DMS79 treated with DMSO at 0.1 percent for 48 hours (cell line): ENCODE measurements around the gene GLB1L2.

ENCODE experiments used
- DNase-seq: peaks from one replicate; lab custom pipeline; 2025; lab: John Stamatoyannopoulos, UW

The GLB1L2 gene

DNA sequence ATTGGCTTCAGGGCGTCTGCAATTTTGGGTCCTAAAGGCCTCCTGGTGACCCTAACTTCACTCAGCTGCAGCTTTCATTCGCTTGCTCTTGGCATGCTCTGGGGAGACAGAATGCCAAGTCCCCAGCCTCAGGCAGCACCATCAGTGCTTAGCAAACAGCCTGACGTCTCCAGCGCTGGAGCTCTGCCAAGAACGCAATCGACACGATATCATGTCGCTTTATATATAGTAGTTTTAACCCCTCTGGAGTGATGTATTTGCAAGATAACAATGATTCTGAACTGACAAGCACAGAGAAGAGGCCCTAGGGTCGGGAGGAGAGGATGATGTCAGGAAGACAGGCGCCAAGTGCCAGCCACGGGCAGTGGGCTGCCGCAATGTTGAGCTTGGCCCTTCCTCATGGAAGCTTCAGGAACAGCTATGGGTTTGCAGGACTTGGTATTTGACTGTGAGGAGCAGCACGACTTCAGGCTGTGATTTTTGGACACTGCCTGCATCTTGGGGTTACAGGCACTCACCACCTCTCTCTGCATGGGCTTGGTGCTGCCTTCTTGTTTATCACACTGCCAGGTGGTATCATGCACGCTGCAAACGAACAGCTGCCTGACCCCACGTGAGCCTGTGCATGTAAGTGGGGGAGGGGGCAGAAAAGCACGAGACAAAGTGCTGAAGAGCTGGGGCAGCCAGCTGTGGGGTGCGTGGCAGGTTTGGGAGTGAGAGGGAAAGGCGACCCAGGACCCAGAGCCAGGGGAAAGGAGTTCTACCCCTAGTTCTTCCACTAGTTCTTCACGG is 54.2 kb downstream of the GLB1L2 start:
- peak; percentile 93 for DNase-seq

DNA sequence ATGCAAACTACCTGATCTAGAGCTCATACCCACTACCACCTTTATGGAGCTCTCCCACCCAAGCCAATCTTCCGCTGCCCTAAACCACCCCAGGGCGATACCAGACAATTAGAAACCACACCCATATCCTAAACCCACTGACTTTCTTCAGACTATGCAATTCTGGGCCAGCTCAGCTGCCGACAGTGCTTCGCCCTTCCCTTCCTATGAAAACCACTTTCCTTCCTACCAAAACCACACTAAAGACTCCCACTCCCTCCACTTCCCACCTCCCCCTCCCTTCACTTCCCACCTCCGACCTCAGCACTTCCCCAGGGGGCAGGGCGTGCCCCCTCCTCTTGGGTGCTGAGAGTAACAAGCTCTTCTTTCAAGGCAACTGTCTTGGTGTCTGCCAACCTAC is 55.2 kb downstream of the GLB1L2 start:
- DNase-seq: no peak

DNA sequence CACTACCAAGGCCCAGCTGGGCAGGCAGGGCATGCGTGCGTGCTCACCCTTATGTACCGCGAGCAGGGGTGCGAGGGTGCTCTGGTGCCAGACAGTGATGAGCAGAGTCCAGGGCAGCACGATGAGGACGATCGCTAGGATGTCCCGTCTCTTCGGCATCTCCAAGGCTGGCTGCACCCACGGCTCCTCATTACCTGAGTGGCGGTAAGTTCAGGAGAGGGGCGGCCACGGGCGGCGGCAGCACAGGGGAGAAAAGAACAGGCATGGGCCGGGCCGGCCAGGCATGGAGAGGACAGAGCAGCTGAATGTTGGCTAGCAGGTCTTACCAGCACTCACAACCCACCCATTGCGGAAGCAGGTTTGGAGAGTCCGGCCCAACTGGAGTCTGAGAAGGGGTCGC is 55.7 kb downstream of the GLB1L2 start:
- DNase-seq: no peak

DNA sequence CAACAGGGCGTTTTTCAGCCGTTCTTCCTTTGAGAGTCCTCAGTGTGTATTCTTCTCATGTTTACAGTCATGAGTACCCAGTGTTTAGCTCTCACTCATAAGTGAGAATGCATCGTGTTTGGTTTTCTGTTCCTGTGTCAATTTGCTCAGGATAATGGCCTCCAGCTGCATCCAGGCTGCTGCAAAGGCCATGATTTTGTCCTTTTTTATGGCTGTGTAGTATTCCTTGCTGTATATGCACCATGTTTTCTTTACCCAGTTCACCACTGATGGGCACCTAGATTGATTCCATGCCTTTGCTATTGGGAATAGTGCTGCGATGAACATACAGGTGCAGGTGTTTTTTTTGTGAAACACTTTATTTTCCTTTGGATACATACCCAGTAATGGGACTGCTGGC is 56.8 kb downstream of the GLB1L2 start:
- DNase-seq: no peak

DNA sequence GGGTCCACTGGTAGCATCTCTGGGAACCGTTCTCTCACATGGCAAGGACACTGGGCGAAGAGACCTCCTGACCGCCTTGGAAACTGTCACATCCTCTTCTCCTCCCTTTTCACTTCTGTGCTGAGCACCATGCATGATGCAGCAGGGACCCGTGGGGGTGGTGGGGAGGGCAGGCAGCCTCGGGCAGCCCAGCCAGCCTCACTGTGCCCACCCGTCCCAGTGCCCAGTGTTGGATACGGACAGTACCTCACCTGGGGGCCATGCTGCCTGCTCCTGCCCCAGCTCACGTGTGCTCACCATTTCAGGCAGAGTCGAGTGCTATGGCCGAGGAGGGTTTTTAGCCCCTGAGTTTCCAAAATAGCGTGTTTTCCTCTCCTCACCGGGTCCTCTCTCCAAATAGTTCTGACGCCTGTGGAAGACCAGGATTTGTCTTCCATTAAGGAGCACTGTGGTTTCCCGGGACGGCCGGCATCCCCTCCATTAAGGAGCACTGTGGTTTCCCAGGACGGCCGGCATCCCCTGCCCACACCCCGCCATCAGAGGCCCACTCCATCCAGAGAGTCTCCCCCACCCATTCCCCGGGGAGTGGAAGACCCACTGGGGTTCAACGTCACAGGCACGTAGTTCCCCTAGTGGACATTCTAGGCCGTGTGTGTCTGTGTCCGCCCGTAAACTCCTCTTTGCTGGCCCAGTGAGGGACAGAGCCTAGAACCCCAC is 57.8 kb downstream of the GLB1L2 start:
- DNase-seq: no peak

DNA sequence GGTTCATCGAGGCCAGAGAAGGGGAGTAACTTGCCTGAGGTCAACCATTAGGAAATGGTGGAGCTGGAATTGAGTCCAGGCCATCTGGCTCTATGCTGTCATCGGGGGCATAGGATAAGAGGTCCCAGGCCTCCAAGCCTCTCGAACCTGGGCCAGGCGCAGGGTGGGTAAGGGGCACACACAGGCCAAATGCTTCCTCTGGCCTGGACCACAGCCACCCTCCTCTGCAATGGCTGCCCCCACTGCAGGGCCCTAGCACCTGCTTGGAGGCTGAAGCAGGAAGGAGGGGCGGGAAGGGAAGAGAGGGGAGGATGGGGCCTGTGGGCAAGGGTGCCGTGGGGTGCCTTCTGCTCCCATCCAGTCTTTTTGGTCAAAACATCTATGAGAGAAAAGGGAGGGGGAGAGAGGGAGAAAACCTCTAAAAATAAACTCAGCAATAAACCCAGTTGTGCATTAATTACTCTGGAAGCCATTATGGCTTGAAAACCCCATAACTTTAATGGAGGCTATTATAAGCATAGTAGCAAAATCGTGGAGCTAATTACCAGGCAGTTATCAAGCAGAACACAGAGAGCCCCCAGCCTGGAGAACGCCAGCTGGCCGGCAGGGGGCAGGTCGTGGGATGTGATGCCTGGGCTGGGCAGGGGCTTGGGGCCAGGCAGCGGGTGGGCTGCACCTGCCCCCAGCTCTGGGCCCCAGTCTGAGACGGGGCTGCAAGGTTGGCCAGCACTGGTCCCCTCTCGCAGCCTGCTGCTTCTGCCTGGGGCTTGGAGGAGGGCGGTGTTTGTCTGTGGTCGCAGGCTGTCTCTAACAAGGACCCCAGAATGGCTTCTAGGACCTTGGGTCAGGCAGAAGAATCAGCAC is 59.1 kb downstream of the GLB1L2 start:
- DNase-seq: no peak

DNA sequence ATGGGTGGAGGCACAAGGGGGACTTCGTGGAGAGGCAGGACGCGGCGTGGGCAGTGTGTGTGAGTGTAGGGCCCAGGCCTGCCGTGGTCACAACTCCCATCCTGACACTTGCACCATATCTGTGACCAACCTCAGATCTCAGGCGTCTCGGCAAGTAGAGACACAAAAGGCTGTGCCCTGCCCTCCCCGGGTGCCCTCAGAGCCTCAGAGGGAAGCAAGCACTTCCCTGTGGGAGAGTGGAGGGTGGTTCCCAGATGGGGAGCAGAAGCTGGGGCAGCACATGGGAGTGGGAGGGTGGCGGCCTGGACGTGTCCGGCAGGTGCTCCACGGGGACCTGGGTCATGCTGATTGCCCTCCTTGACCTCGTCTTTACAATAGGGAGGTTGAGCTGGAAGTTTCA is 59.9 kb downstream of the GLB1L2 start:
- no peak for DNase-seq

DNA sequence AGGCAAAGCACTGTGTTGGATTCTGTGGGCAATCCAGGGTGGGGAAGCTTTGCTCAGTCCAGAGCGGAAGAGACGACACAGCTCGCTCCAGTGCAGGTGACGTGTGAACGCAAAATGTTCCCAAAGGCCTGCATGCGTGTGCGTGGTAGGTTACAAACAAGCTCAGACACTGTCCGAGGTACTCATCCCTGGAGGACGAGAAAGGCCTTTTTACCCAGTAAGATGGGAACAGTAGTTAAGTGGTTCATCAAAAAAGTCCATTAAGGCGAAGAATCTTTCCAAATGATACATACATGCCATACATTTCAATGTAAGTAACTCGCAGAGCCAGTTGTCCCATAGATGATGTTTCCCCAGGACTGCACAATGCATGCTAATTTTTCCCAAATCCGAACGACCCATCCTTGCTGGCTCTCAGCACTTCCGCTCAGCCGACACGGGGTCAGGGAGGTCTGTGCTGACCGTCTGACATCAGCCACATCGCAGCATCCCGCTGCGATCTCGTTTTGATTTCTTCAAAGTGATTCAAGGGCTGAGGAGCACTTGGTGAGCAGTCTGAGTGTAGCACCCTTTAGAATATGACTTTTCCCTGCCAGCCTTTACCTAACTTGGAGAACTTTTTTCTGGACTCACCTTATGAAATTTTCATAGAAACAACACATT is 61.3 kb downstream of the GLB1L2 start:
- no peak for DNase-seq

DNA sequence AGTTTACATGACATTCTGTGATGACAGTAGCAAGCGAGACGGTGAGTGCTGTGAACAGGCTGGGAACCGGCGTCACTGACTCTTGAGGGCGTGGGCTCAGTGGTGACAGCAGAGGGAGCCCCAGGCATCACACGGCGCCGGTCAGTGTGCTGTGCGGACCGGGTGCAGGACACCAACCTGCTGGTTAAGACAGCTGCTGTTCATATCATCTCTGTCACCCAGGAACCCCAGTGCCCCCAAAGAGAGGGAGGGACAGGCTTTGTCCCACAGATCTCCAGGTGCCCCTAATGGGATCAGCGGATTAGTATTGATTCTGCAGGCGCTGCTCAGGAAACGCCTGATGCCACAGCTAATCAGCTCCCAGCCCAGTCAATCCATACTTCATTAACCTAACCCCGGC is 61.9 kb downstream of the GLB1L2 start:
- no peak for DNase-seq

DNA sequence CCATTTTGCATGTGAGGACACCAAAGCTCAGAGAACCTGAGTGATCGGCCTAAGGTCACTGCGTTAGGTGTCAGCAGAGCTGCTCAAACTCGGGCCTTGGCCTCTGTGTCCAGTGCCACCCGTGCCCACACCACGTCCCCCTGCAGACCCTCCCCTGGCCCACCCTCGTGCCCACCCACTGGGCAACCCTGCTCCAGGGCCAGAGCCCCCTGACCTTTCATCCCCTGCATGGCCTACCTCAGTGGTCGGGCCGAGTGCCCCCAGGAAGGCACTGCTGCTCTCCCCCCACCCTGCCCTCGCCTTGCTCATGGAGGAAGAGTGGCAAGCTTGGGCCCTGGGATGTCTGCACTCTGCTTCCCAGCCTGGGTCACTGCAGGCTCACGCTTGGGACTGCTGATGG is 62.5 kb downstream of the GLB1L2 start:
- no peak for DNase-seq

DNA sequence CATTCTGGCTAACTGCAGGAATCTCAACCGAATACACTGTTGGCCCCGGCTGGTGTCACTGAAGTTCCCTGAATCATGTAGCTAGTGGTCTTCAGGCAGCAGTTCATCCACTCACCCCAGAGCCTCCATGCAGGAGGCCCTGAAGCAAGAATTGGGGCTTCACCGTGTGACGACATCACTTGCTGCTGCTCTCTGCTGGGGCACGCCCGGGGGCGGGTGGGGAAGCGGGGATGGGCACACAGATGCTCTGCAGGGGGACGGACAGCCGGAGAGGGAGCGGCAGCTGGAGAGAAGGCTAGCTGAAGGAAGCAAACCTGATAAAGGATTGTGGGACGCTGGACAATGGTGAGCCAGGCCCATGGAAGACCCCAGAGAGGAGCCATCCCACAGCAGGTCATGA is 63.2 kb downstream of the GLB1L2 start:
- no peak for DNase-seq

DNA sequence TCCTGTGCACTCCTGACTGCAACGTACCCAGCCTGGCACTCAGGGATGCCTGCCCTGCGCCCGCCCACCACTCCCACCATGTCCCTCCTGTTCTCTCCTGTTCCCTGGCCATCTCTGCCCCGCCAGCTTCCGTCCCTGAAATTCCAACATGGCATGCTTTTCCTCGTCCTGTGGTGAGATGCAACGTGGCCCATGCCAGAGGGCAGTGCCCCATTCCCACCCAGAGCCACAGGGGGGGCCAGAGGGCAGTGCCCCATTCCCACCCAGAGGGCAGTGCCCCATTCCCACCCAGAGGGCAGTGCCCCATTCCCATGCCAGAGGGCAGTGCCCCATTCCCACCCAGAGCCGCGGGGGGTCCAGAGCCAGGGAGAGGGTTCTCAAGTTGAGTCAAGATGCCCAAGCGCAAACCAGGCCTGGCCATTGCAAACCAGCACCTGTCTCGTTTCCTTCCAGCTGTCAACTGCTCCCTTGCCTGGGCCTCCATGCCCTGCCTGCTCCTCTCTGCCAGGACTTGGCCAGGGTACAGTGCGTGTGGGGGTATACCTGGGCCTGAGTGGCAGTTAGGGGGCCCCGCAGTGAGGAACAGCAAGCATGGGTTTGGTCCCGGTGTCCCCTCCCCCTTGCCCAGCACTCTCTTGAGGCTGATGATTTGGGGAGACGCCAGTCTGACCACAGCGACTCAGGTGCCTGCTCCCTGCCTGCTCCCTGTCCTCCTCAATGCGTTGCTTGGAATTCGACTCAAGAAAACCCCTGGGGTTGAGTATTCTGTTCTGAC is 65.7 kb downstream of the GLB1L2 start:
- no peak for DNase-seq

DNA sequence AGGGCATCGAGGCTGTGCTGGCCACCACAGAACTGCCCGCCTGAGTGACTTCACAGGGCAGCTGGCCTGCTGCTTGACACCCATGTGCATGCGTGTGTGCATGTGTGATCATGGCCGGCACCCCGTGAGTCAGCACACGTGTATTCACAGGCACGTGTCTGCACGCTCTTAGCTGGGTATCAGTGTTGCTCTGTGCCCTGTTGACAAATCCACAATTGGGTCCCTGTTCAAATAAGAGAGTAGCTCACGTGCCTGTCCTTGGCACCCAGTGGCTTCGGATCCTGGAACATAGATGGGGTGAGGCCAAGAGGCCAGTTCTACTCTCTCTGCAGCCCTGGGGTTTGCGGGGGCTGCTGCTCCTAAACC is 66.3 kb downstream of the GLB1L2 start:
- DNase-seq: no peak

DNA sequence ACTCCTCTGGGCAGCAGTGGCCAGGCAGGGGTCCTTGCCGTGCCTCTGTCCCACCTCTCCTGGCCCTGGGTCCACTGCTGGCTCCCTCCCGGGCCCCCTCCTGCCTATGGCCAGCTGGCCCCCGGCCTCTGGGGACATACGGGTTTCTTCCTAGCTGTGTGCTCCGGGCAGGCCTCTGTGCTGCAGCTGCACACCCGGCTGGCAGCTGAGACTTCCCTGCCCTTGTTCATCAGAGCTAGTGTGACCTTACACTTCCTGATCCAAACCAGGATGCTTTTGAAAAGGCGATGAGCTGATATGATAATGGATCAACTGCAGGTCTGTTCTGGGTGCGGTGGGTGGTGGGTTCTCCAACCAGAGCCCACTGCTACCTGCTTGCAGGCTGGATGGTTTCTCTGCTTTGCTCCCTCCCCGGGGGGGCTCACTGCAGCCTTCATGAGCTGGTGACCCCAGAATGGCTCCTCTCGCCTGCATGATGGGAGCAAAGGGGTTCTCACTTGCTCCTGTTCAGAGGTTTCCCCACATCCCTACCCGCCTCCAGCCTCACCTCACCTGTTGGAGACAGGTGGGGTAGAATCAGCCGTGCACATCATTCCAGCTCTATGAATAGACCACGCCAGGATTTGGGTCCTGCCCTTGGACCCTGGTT is 67.0 kb downstream of the GLB1L2 start:
- no peak for DNase-seq

DNA sequence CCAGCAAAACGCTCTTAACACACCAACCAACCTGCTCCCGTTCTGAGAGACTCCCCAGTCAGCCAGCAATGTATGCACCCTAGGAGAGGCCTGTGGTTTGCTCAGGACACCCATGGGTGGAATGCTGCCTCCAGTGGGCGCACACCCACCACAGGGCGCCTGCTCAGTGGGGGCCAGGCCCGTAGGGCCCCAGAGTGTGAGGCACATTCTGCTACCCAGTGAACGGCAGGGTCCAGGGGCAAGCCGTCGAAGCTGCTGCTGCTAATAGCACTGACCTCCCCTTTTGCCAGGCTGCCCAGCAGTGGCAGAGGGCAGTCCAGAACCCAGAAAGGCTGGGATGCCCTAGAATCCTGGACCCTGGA is 67.5 kb downstream of the GLB1L2 start:
- no peak for DNase-seq

DNA sequence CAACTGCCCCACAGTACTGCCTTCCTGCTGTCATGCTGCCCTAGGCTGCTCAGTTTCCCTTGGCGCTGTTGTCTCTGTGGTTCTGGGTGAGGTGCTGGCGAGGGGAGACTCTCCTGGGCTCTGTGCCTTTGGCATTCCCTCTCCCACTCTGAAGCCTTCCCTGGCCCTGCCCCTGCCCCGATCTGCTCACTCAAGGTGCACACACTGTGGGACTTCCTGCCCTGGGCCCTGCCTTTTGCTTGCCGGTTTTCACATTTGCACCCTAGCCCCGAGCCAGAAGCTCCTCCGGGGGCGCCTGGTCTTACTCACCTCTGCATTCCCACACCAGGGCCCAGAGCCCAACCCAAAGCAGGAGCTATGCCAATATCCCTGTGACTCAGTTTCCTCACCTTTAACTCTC is 68.2 kb downstream of the GLB1L2 start:
- DNase-seq: no peak

DNA sequence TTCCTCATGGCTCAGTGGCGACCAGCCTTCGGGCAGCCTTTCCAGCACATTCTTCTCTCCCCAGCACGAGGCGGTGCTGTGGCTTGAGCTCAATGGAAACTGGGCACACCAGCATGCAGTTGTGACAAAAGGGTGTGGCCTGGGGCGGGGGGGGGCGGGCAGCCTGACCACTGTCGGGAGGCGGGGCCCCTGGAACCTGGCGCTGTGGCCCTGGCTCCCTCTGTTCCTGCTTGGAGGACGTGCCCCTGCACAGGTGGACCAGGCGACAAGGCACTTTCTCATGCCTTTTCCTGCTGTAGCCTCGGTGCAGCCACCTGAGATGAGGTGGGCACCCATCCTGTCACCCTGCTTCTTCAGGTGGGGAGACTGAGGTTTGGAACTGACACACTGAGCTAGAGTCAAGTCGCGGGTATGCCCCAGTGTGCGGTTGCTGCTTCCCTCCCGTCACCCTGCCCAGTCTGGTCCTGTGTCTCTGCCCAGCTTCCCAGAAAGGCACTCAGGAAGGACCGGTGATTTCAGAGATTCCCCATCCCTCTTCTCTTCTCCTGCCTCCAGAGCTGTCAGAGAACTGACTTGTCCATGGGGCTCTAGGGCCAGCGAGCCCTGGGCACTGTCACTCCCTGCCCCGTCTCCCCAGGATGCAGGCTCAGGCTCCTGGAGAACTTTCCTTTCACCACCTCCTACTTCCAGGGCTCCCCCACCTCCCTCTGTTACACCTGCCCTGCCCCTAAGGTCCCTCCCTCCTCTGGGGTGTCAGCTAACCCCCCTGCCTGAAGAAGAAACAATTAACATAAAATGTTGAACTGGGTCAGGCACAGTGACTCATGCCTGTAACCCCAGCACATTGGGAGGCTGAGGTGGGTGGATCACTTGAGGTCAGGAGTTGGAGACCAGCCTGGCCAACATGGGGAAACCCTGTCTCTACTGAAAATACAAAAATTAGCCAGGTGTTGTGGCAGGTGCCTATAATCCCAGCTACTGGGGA is 70.3 kb downstream of the GLB1L2 start:
- DNase-seq: no peak

DNA sequence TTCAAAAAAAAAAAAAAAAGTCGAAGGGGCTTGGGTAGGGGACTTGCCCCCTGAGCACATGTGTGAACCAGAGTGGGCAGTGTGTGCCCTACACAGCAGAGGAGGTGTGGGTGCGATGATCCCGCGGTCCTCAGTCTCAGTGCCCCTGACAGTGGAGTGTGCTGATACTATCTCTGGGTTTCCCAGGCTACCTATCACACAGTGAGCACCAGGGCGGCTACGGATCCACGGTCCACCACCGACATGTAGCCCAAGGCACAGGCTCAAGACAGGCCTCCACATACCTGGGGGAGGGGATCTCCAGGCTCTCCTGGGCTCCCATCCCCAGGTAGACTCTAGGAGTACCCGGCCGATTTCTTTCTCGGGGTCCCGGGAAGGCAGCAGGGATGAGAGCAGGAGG is 71.1 kb downstream of the GLB1L2 start:
- DNase-seq: no peak

DNA sequence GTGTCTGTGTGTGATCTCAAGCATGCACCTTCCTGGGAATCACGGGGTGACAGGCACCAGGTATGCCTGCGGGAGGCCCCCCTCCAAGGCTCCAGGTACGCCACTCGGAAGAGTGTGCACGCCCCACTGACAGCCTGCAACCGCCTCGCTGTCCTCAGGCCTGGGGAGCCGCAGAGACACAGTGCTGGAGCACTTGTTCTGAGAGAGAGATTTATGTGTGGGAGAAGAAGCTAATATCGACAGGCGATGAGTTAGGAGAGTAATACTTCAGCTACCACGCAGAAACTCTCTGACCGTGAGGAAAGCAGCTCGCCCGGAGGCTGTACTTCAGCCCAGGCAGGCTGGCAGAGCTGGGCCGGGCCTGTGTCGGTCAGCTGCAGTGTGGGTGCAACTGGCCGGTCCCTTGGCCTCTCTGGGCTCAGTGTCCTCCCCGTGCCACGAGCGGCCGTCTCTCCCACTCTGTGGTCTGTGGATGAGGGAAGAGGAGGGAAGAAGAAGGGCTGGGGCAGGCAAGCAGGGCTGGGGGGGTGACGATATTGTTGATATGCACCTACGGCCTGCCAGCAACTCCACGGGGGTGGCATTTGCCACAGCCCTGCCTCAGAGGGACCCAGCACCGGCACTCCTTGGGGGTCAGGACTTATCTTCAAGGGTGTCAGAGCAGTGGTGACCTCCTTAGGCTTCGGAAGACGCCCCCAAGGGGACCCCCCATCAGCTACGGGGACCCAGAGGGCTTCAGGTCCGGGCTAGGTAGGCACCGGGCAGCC is 73.0 kb downstream of the GLB1L2 start:
- no peak for DNase-seq
